H54 (cell line): ENCODE data around the gene JPT2.

ENCODE experiments used
- DNase-seq: peaks from one replicate; pipeline ENCODE4 v3.0.0; 2011; ENCODE audit warnings: low spot score, mixed read lengths; ENCODE audit not compliant: insufficient read length
- FAIRE-seq: peaks from 3 replicates; lab custom pipeline; 2011; peaks lifted over from hg19 to GRCh38; lab: Jason Lieb, UNC
- POLR2A ChIP-seq: IDR thresholded peaks from 2 replicates; pipeline ENCODE4 v1.6.1; 2011; ENCODE audit warnings: low read depth, mild to moderate bottlenecking, low read length

The JPT2 gene

GRCh38 chr16:1674751-1675664, 3.1 kb upstream of the JPT2 start:
- DNase-seq (peak; percentile 96), FAIRE-seq (no peak)
- TF ChIP-seq POLR2A, result no peak

GRCh38 chr16:1676661-1677060, 1.4 kb upstream of the JPT2 start:
- DNase-seq (no peak), FAIRE-seq (no peak)
- no peak for TF ChIP-seq POLR2A

- no peak for TF ChIP-seq POLR2A
- no peak for FAIRE-seq
- no peak for DNase-seq
Observed at GRCh38 chr16:1677339-1677738, 740 bp upstream of the JPT2 start.

GRCh38 chr16:1678500-1679098, 520 bp downstream of the JPT2 start:
- TF ChIP-seq POLR2A, result no peak
- FAIRE-seq (no peak), DNase-seq (no peak)

- TF ChIP-seq POLR2A, result no peak
- no peak for DNase-seq
Observed at GRCh38 chr16:1680361-1680760, 2.3 kb downstream of the JPT2 start.

GRCh38 chr16:1681032-1681431, 3.0 kb downstream of the JPT2 start:
- no peak for TF ChIP-seq POLR2A
- no peak for DNase-seq
- no peak for FAIRE-seq

More at GRCh38 chr16:1680361-1680760, 2.3 kb downstream of the JPT2 start:
- no peak for FAIRE-seq

GRCh38 chr16:1687427-1688316, 9.6 kb downstream of the JPT2 start:
- FAIRE-seq (no peak), DNase-seq (no peak)
- TF ChIP-seq POLR2A, result no peak

- no peak for TF ChIP-seq POLR2A
- peak; percentile 73 for DNase-seq
Observed at GRCh38 chr16:1688807-1689560, 10.9 kb downstream of the JPT2 start.

GRCh38 chr16:1689853-1690252, 11.8 kb downstream of the JPT2 start:
- FAIRE-seq (no peak), DNase-seq (no peak)
- TF ChIP-seq POLR2A, result no peak

More at GRCh38 chr16:1688807-1689560, 10.9 kb downstream of the JPT2 start:
- no peak for FAIRE-seq

- no peak for TF ChIP-seq POLR2A
- FAIRE-seq, result no peak
- no peak for DNase-seq
Observed at GRCh38 chr16:1690810-1691209, 12.7 kb downstream of the JPT2 start.

- TF ChIP-seq POLR2A, result no peak
- FAIRE-seq, result no peak
- no peak for DNase-seq
Observed at GRCh38 chr16:1691276-1691675, 13.2 kb downstream of the JPT2 start.

GRCh38 chr16:1691956-1692355, 13.9 kb downstream of the JPT2 start:
- 0 out of 2 replicates have a peak, but pooled peaks have one; percentile 3 for TF ChIP-seq POLR2A
- FAIRE-seq (peak; percentile 45), DNase-seq (peak; percentile 85)

GRCh38 chr16:1696863-1697262, 18.8 kb downstream of the JPT2 start:
- no peak for TF ChIP-seq POLR2A
- FAIRE-seq, result no peak
- DNase-seq, result no peak

GRCh38 chr16:1698680-1699079, 20.6 kb downstream of the JPT2 start:
- no peak for TF ChIP-seq POLR2A
- DNase-seq (no peak), FAIRE-seq (no peak)
